D341Med (cell line): ENCODE data around the gene TBK1.

Experiments used
- DNase-seq: peaks from one replicate; pipeline ENCODE4 v3.0.0; 2012; ENCODE audit warnings: low spot score

Gene TBK1

GRCh38 chr12:64549108-64549507 lies 97.2 kb downstream of the TBK1 start:
- no peak for DNase-seq

- no peak for DNase-seq
Measured at GRCh38 chr12:64550755-64551154, 98.8 kb downstream of the TBK1 start.

- DNase-seq, result no peak
Measured at GRCh38 chr12:64551676-64552075, 99.8 kb downstream of the TBK1 start.
